NCI-H1105 treated with DMSO at 0.1 percent for 48 hours (cell line): ENCODE data around the gene OTOP3.

Source experiments
- DNase-seq: peaks from one replicate; lab custom pipeline; 2025; lab: John Stamatoyannopoulos, UW

The OTOP3 gene

GRCh38 chr17:74917430-74917829, 18.3 kb upstream of the OTOP3 start:
- no peak for DNase-seq

GRCh38 chr17:74918906-74919305, 16.8 kb upstream of the OTOP3 start:
- DNase-seq, result no peak

DNA sequence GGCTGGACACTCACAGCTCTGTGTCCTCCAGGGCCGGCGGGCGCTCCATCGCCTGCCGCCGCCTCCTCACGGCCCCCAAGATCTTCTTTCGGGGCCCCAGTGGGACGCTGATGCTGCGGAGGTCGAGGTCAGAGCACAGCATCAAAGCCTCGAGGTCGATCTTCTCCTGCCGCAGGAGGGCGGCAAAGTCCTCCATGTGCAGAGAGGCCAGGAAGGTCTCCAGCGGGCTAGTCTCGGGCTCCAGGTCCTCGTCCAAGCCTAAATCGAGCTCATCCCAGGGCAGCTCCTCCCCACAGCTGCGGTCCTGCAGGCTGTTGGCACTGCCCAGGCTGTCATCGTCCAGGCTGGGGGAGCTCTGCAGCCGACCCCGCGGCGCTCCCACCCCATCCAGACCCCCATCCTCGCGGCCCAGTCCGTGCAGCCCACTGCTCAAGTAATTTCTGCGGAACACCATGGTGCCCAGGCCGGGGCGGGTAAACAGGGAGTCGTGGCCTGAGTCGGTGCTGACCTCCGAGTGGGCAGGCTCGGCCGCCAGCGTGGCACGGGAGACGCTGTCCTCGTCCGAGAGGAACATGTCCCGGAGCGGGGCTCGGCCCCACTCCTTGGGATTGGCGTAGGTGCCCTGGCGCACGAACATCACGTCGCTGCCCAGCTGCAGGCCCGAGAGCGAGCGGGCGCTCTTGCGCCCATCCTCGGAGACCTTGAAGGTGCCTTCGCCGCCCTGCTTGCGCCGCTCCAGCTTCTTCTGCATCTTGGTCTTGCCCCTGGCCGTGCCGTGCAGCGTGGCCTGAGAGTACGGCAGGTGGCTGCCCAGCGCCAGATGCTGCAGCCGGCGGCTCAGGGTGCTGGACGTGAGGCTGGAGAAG, 16.0 kb upstream of the OTOP3 start:
- DNase-seq, result no peak

DNA sequence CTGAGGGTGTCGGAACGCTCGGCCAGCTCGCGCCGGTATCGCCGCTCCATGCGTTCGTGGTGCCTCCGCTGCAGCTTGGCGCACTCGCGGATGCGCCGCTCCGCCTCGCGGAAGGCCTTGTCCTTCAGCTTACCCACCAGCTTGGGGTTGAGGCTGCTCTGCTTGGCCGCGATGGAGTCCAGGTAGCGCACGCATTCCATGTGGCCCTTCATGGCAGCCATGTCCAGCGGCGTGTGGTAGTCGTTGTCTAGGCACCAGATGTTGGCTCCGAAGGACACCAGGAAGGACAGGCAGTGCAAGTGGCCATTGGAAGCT, 15.4 kb upstream of the OTOP3 start:
- DNase-seq, result no peak

GRCh38 chr17:74920642-74921025, 15.1 kb upstream of the OTOP3 start:
- no peak for DNase-seq

DNA sequence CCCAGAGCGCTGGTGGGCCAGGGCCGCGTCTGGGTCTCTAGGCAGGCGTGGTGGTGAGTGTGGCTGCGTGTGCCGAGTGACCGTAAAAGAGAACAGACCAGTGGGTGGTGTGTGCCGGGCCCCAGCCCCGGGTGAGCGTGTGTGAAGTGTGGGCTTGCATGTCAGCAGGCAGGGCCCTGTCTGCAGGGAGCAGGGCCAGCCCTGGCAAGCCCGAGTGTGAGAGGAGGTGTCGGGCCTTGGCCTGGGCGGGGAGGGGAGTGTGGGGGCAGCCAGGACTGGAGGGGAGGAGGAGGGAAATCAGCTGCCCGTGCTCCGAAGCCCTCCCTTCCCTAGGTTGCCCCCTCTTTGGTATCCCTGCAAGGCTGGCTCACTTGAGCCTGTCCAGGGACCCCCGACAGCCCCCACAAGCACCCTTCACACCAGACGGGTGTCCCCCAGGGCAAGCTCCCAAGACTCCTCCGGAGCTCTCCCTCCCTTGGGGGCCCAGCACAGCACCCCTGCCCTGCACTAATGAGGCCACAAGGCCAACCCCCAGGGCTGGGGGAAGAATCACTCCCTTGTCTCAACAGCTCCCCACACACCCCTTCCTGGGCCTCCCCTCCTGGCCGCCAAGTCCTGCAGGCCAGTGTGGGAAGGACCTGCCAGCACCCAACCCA, 14.5 kb upstream of the OTOP3 start:
- DNase-seq, result no peak

- no peak for DNase-seq
Measured at GRCh38 chr17:74921769-74922168, 13.9 kb upstream of the OTOP3 start.

GRCh38 chr17:74922172-74922571, 13.5 kb upstream of the OTOP3 start:
- DNase-seq, result no peak

DNA sequence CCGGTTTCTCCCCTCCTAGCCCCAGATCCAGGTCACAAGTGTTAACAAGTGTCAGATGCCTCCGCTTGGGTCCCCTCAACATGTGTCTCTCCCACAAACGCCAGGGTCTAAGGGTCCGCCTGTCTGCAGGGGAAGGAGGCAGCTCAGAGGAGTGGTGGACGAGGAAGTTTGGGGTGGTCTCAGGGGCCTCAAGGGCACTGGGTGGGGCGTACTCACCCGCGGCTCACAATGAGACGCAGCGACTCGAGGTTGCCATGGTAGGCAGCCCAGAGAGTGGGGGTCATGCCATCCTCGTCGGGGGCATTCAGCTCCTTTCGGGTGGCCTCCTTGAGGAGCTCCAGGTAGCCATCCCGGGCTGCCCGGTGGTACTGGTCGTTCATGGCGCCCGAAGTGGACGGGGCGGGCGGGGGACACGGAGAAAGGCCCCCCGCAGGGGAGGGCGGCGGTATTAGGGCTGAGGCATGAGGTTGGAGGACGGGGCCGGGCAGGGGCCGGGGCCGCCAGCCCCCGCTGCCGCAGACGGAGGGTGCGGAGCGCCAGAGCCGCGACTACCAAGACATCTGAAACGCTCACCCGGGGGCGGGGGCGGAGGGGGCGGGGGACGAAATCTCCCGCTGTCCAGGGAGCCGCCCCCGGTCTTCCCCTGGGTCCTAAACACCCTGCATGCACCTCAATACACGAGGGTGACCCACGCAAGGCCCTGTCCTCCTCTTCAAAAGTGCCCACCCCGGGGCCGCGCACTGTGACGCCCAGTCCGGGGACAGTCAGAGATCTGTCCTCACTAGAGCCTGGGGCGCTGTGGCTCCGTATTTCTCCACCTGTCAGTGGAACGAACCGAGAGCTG, 12.8 kb upstream of the OTOP3 start, which contains the start of gene USH1G:
Gene USH1G (minus strand): TSS at position 562 of the 844 bp plus-strand sequence. CDS start 182 bp downstream, at position 380.
- DNase-seq, result no peak

GRCh38 chr17:74923538-74924249, 12.0 kb upstream of the OTOP3 start:
- DNase-seq, result peak; percentile 15

DNA sequence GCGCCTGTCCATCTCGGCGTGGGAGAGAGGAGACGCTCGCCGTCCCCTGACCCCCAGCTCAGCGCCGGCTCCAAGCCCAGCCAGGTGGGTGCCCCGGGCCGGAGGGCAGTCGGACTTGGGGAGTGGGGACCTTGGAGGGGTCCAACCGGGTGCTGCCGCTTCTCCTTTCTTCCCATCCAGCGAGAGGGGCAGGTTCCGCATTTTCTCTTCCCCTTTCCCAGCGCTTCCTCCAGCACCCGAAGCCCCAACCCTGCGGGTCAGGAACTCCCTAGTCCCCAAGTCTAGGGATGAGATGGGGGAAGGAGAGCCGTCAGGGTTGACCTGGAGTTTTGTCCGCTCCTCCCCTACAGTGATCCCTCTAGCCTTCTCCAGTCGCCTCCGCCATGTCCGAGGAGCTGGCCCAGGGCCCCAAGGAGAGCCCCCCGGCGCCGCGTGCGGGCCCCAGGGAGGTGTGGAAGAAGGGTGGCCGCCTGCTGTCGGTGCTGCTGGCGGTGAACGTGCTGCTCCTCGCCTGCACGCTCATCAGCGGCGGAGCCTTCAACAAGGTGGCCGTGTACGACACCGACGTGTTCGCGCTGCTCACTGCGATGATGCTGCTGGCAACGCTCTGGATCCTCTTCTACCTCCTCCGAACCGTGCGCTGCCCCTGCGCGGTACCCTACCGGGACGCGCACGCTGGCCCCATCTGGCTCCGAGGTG, 11.3 kb upstream of the OTOP3 start, which contains the start of gene OTOP2:
Gene OTOP2 (plus strand): TSS at position 24 of the 699 bp plus-strand sequence. CDS start 360 bp downstream, at position 384.
- no peak for DNase-seq

GRCh38 chr17:74925242-74925641, 10.5 kb upstream of the OTOP3 start:
- no peak for DNase-seq

- no peak for DNase-seq
Measured at GRCh38 chr17:74928786-74929185, 6.9 kb upstream of the OTOP3 start.

DNA sequence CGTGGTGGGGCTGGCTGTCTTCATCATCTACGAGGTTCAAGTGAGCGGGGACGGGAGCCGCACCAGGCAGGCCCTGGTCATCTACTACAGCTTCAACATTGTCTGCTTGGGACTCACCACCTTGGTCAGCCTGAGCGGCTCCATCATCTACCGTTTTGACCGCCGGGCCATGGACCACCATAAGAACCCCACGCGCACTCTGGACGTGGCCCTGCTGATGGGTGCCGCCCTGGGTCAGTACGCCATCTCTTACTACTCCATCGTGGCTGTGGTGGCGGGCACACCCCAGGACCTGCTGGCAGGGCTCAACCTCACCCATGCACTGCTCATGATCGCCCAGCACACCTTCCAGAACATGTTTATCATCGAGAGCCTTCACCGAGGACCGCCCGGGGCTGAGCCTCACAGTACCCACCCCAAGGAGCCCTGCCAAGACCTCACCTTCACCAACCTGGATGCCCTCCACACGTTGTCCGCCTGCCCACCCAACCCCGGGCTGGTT, 5.1 kb upstream of the OTOP3 start:
- DNase-seq, result no peak

GRCh38 chr17:74935048-74935447, 650 bp upstream of the OTOP3 start:
- DNase-seq, result no peak

- no peak for DNase-seq
Measured at GRCh38 chr17:74936470-74936799, 737 bp downstream of the OTOP3 start.

DNA sequence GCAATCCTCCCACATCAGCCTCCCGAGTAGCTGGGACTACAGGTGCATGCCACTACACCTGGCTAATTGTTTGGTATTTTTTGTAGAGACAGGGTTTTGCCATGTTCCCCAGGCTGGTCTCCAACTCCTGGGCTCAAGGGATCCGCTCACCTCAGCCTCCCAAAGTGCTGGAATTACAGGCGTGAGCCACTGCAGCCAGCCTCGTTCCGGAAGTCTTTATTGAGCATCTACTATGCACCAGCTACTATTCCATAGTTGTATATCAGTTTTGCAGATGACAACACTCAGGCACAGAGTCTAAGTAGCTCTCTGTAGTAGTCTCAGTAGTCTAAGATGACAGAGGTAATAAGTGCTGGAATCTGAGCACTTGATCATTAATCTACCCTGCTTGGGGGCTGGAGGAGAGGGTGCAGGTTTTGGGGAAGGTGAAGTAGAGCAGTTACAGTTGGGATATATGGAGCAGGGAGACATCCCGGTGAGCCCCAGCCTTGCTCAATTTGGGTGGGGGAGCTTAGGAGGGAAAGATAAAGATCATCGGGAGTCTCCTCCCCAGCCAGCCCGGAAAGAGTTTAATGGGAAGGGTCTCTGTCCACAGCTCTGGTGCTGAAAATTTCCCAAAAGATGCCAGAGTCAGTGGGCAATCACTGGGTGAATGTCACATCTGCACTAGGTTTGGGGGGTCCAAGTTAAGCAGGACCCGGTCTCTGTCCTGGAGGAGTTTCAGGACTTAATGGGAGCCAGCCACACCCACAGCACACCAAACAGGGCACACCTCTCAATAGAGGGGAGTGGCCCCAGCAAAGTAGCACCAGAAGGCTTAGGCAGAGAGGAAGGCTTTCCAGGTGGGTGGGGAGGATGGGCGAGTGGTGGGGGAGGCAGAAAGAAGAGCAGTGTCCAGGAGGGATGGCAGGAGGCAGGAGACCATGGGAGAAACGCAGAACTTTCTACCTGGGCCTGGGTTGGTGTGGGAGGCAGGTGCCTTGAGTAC, 1.7 kb downstream of the OTOP3 start:
- DNase-seq, result no peak

- no peak for DNase-seq
Measured at GRCh38 chr17:74938194-74938950, 2.7 kb downstream of the OTOP3 start.

DNA sequence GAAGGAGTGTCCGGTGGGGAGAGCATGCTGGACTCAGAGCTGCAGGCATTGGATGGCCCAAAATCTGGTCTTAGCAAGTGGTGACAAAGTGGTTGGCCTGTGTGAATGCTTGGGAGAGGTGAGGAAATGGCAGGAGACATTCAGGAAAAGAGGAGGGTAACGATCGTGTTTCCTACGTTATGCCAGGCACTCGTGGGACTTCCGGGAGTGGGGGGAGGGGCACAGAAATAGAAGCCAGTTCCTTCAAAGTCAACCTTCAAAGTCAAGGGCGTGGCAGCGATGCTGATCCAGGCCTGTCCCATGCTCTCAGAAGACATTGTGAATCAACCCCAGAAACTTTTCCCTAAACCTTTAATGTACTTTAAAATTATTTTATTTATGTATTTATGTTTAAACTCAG, 3.8 kb downstream of the OTOP3 start:
- no peak for DNase-seq
